HG03354 (cell line): ENCODE data around the gene MYL12A.
"Not testable (repeated sequence)": the region's sequence is repeated elsewhere in the genome, so short reads cannot be mapped to it uniquely, and the experiment has no call there.

Experiments
- ATAC-seq: cut with Tn5 transposase; IDR thresholded peaks from one replicate; pipeline ENCODE4 v1.9.1; 2021; ENCODE audit warnings: mild to moderate bottlenecking; ENCODE audit not compliant: unreplicated experiment, poor library complexity, severe bottlenecking

MYL12A gene

DNA sequence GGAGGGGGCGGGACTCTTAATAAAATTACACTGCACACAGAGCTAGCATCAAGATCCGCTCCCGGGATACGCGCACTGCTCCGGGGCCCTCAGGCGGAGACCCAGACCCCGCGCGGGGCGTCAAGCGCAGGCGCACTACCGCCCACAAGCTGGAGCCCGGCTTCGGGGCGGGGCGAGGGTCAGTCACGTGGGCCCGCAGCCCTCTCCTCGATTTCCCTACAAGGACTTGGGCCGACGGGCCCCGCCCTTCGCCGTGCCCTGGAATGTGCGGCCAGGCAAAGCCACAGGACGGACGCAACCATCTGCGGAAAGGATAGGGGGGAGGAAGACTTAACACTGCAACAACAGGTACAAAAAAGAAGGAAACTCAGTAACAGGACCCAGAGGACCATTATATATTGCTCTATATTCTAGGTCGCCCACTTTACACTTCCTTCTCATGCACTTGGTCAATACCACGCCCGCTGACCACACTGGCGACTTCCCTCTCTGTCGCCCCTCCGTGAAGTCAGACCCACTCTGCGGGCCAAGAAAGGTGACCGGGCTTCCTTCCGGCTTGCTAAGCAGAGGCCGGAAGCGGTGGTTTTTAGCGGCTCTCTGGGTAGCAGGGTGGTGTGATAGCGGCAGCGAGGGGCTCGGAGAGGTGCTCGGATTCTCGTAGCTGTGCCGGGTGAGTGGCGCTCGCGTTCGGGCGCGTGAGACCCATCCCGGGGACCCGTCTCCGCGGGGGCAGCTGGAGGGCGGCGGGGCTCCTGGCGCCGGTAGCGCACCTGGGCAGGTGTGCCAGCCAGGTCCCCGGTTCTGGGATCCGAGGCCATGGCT lies at the start of gene MYL12A:
Gene MYL12A (plus strand): TSS at position 562 of the 822 bp plus-strand sequence. CDS start 5,447 bp downstream, outside the sequence.
- ATAC-seq: peak; percentile 87

DNA sequence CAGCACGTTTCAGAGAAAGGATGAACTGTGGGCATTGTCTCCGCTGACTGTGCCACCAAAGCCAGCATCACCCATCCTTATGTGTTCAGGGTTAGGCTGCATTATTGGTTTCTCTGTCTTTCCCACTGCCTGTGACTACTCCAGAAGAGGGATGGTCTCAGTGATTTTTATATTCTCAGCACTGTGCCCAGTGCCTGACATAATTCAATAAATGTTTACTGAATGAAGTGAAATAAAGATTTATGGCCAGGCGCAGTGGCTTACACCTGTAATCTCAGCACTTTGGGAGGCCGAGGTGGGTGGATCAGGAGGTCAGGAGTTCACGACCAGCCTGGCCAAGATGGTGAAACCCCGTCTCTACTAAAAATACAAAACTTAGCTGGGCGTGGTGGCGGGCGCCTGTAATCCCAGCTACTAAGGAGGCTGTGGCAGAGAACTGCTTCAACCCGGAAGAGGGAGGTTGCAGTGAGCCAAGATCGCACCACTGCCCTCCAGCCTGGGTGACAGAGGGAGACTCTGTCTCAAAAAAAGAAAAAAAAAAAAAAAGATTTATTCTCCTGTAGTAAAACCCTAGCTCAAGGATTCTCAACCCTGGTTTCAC lies 49.2 kb upstream of the MYL12A start:
- not testable (repeated sequence) for ATAC-seq

GRCh38 chr18:3199942-3200645 lies 47.5 kb upstream of the MYL12A start:
- no peak for ATAC-seq

DNA sequence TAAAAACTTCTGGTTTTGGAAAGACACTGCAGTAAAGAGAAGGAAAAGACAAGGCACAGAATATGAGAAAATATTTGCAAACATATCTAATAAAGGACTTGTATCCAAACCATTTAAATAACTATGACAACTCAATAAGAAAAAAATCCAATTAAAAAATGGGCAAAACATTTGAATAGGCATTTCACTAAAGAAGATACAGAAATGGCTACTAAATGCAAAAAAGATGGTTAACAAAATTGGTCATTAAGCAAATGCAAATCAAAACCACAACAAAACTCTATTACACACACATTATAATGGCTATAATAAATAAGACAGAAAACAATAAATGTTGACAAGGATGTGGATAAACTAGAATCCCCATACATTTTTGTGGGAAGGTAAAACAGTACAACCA lies 42.4 kb upstream of the MYL12A start:
- no peak for ATAC-seq

DNA sequence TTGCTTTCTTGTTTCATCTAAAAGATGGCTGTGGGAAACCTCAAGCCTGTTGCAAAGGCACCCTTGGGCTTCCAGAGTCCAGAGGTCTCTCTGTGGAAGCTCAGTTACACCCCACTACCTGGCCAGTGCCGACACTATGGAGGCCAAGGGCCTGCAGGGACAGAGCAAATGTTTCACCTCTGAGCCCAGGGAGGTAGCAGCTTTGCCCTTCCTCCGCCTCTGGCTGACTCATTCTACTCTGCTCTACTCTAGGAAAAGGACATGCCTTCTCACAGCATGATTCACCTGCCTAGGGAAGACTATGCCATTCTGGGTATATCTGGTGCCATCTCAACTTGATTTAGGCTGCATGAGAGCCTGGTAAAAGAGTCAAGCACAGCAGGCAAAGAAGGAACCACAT lies 40.0 kb upstream of the MYL12A start:
- ATAC-seq: no peak

- peak; percentile 83 for ATAC-seq
Observed at GRCh38 chr18:3209859-3210569, 37.6 kb upstream of the MYL12A start.

GRCh38 chr18:3211236-3211992 lies 36.2 kb upstream of the MYL12A start:
- no peak for ATAC-seq

DNA sequence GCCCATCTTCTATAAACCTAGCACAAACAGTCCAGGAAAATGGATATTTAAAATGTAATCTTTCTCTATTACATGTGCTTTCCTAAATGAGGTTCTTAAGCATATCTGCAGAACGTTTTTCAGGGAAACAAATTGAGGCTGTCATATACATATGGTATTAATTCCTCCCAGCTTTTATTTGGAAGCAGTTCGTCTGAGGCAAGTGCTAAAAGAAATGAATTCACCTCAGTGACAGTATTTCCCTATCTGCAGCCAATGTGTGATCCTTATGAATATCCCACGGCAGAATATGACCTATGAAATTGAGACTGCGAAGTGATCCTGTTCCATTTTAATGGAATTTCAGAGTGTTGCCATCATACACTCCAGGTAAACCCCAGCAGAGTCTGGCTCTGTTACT lies 34.9 kb upstream of the MYL12A start:
- no peak for ATAC-seq

DNA sequence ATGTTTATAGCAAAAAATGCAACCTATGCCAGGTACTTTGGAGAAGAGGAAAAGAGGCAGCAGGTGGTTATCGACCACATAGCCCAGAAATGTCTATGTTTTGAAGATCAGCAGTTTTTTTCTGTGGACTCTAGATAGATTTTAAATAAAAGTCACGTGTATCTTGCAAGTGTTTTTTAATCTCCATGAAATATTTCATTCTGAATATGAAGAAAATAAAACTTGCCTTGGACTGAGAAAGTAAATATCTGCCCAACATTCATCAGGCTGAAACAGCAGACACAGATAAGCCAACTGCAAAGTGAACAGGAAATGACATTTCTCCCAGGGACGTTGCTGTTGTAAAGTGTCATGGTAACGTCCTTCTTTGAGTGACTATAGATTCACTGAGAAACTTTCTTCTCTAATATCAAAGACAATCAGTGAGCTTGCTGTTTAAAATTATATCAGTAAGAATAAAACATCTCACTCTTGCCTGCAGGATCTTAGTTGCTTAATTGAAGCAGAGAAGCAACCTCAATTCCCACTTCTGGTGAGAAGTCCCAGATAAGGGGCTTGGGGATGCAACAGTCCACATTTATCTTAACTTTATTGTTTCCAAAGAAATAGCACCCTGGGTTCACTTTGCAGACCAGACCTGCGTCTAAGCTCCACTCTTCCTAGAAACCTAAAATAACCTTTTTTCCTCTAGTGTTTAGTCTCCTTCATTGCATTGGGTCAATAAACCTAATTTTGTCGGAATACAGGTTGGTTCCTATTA lies 34.1 kb upstream of the MYL12A start:
- no peak for ATAC-seq

DNA sequence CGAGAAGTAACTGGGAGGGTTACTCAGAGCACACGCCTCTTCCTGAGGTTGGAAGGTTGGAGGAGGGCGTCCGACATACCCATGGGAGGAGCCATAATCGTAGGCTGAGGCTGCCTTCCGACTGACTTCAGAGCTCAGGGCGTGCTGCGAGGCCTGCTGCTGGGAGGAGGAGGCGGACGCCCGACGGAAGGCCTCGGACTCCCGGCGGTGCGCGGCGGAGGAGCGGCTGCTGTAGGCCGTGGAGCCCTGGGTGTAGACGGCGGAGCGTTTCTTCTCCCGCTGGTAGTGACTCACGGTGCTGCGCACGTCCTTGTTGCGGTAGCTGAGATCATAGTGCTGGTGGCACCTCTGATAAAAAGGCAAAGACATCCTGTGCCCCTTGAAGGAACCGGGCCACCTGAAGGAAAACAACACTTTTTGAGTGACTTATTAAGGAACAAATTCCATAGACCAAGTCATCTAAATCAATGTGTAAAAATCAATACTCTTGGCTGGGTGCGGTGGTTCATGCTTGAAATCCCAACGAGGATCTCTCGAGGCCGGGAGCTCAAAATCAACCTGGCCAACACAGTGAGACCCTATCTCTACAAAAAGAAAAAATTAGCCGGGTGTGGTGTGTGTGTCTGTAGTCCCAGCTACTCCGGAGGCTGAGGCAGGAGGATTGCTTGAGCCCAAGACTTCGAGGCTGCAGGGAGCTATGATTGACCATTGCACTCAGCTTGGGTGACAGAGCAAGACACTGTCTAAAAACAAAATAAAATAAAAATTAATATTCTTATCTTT lies 32.6 kb upstream of the MYL12A start:
- ATAC-seq: no peak

- no peak for ATAC-seq
Observed at GRCh38 chr18:3216987-3217386, 30.6 kb upstream of the MYL12A start.

- ATAC-seq: no peak
Observed at GRCh38 chr18:3217948-3218647, 29.5 kb upstream of the MYL12A start.

DNA sequence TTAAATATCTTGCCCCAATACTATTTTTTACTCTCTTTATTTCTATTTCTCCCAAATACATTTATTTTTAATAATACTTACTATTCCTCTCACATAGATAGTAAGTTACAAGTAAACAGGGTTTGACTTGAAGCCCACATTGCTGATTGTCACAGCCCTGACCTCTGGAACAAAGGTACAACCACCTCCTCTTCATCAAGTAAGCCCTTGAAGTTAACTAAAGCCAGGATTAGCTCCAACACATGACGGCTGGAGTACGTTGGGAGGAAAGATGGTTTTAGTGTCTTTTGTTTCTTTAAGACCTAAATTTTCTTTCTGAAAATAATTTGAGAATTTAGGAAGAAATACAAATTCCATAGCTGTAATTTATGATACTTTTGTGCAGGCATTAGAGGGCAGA lies 28.8 kb upstream of the MYL12A start:
- ATAC-seq: no peak

GRCh38 chr18:3219241-3219630 lies 28.4 kb upstream of the MYL12A start:
- no peak for ATAC-seq

DNA sequence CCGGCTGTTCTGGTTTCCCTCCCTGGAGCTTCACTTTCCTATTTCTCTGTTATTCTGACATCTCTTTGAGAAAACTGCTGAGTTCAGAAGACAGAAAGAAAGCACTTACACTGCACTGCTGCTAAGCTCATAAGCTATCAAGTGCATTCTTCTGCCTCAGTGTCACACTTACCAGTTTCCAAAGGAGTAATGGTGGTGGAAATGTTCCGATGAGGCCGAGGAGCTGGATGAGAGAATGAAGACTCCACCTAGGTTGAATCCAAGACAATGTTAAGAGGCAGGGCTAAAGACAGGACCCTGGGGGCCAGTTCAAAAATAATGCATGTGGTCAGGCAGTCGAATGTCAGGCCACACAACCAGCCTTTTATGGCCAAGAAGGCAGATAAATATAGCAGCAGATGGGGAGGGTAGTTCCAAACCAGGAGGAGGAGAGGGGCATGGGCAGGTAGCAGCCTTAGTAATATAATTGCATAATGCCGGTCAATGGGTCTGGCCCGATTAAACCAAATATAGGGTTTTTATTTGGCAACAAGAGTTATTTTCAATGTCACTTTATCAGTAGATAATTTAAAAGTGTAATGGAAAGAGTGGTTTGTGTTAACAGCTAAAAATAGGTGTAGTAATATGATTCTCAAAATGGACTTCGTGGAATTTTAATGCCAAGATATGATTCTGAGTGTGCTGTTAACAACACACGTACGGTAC lies 27.8 kb upstream of the MYL12A start, which contains the start of gene MYOM1:
Gene MYOM1 (minus strand): TSS at position 338 of the 705 bp plus-strand sequence. CDS start 4,745 bp downstream, outside the sequence.
- ATAC-seq: no peak

DNA sequence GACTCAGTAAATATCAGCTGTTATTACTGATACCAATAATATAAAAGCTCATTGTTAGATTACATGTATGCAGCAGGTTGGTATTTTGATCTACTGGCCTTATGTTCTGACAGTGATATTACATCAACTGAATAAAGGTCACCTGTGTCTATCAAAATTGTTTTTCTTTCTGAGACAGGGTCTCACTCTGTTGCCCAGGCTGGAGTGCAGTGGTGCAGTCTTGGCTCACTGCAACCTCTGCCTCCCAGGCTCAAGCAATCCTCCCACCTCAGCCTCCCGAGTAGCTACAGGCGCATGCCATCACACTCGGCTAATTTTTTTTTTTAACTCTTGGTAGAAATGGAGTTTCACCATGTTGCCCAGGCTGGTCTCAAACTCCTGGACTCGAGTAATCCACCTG lies 26.7 kb upstream of the MYL12A start:
- not testable (repeated sequence) for ATAC-seq

- ATAC-seq: no peak
Observed at GRCh38 chr18:3221496-3221895, 26.1 kb upstream of the MYL12A start.
